GM13976 (cell line): Measurements from ENCODE around the gene SELENOO.

ENCODE experiments used
- DNase-seq: peaks from one replicate; pipeline ENCODE4 v3.0.0; 2012; ENCODE audit warnings: low spot score
- CTCF ChIP-seq: IDR thresholded peaks from 2 replicates; pipeline ENCODE4 v1.5.1; 2012; ENCODE audit warnings: borderline replicate concordance, mild to moderate bottlenecking; ENCODE audit not compliant: insufficient read depth; ENCODE audit errors: extremely low read depth, missing control alignments, control extremely low read depth
- in situ Hi-C: fragments of 300-500 bp; cut with MboI; formaldehyde crosslinking; loops from one replicate; pipeline ENCODE4 v1.12.0; 2022; ENCODE audit warnings: low sequenced_read_pairs, mixed read lengths, inconsistent platforms; ENCODE audit not compliant: unreplicated experiment

Gene SELENOO

DNA sequence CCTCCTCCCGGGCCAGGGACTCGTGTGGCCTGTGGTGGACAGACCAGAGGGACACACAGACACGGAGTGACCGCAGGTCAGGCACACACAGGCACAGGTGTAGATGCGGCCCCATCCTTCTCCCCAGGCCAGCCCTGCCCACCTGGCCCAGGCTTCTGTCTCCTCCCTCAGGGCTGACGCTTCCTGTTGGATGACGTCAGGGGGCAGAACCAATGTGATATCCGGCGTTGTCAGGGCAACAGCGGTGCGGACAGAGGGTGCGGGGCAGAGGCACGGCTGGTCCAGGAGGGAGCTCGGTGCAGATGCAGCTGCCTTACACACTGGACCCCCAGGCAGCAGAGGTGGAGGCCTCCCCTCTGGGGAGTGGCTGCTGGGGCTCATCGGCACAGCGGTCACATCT is 46.9 kb downstream of the SELENOO start:
- peak; percentile 64 for DNase-seq
- no peak for TF ChIP-seq CTCF

DNA sequence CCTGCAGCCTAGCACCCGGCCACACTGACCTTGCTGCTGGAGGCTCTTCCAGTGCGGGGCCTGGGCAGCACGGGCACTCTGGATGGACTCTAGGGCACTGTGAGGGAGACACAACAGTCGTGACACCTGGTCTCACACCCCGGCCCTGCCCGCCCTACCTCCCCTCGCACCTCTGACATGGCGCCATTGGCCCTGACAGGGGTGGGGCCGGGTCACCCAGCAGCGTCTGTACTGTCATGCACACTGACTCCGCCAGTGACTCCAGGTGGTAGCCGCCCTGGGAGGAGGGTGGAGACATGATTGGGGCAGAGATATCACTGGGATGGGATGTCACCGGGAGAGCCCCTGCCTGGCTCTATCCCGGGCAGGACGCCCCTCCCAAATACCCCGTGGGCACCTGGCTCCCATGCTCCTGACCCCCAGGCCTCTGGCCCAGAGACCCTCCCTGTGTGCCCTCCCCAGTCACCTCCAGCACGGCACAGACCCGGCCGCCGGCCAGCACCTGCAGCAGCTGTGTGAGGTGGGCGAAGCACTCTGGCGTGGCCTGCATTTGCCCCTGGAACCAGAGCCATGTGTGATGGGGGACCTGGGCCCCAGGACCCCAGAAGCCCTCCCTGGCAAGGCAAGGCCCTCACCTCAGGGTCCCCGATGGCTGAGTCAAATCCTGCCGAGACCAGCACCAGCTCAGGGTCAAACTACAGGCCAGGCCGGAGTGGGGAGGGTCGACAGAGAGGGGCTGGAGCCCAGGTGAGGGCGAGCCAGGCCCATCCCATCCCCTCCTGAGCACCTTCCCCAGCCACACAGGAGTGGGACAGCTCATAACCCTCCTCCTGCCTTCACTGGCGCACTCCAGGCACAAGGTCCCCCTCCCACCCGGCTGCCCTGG is 47.6 kb downstream of the SELENOO start:
- in situ Hi-C loops, result no loop called here
- no peak for TF ChIP-seq CTCF
- DNase-seq, result no peak

More for the DNA sequence above, 46.9 kb downstream of the SELENOO start:
- in situ Hi-C loops, result no loop called here

DNA sequence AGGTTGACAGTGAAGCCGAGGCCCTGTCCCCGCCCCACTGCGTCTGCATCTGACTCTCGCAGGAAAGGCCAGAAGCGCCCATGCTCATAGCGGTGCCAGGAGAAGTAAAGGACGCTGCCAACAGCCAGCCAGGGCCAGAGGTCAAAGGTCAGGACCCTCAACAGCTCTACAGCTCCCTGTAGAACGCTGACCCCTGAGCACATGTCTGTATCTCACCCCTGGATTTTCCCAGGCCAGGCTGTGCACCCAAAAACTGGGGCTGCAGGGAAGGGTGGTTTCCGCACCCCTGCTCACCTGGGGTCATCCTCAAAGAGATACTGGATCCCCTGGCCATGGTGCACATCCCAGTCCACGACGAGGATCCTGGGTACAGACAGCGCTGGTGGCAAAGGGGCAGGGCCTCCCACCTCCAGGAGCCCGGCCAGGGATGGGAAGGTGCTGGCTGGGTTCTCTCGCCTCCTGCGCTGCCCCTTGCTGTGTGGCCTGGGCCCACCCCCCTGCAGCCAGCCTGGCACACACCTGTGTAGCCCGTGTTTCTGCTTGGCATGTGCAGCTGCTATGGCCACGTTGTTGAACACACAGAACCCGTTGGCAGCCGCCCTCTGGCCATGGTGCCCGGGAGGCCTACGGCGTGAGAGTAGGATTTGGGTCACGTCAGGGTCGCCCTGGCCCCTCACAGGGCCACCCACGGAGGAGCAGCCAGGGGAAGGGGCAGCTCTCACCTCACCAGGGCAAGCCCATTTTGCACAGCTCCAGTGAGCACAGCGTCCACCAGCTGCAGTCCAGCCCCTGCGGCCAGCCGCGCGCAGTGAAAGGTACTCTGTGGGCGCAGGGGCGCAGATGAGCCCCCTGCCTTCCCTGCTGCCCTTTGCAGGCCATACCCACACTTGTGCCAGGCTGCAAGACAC is 48.8 kb downstream of the SELENOO start:
- in situ Hi-C loops, result no loop called here
- no peak for DNase-seq
- no peak for TF ChIP-seq CTCF

- TF ChIP-seq CTCF, result no peak
- DNase-seq, result no peak
- in situ Hi-C loops, result no loop called here
These were observed 49.4 kb downstream of the SELENOO start for GRCh38 chr22:50250249-50250554.

DNA sequence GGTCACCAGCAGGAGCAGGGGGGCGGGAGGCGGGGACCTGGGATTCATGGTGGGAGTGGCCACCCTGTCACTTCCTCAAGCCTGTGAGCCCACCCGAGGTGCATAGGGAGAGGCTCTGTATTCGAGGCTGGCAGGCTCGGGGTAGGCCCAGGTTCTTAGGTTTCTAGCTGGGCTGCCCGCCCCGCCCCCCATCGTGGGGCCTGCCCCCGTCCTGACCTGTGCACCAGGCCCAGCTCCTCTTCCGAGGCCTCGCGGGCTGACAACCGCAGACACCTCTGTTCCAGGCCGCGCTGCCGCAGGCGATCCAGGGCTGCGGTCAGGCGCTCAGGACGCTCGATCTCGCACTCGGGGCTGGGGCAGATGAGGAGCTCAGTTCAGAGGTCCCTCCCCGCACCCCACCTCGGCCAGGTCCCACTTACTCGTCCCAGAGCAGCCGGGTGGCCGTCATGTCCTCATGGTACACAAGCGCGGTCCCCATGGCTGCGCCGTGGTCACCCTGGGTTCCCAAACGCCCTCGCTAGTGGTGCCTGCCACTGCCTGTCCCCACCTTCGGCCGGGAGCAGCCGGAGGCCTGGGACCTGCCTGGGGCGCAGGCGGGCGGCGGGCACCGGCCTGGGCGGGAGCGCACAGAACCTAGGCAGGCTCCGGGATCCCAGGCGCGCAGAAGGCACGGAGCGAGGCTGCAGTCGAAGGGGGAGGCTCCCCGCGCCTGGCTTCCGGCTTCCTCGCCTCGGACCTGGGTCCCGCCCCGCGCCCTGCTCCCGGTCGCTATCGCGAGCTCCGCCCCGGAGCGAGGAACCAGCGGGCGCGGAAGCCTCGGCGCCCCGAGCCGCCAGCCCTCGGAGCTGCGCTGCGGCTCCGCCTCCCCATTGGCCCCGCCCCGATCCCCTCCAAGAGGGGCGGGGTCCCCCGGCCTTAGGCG is 50.0 kb downstream of the SELENOO start, which contains the start of gene HDAC10:
Gene HDAC10 (minus strand): TSS at position 711 of the 922 bp plus-strand sequence. CDS start 233 bp downstream, at position 478.
- DNase-seq, result peak; percentile 95
- in situ Hi-C loops, result no loop called here

More for the DNA sequence above, 50.0 kb downstream of the SELENOO start, which contains the start of gene HDAC10:
- no peak for TF ChIP-seq CTCF
